GM12801 (cell line): ENCODE data around the gene CAPS.

ENCODE experiments used
- CTCF ChIP-seq: IDR thresholded peaks from one replicate; pipeline ENCODE4 v1.5.1; 2011; ENCODE audit warnings: control low read depth; ENCODE audit not compliant: insufficient read length; ENCODE audit errors: extremely low read depth

The CAPS gene

GRCh38 chr19:5931251-5931650 lies 17.2 kb downstream of the CAPS start:
- no peak for TF ChIP-seq CTCF

DNA sequence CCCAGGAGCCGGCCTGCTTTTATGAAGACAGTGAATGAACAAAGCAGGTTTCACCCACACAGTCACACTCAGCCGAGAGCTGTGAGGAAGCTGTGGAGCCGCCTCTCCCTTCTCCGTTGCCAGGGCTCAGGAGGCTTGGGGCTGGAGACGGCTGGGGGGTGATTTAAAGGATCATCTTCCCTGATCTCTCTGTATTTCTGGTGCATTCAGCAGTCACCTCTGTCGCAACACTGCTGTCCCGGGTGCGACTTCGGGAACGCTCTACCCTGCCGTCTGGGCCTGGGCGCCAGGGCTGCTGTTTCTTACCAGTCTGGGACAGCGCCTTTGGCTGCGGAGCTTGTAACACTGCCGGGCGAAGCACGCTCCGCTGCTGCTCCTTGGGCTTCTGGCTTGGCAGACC lies 18.1 kb downstream of the CAPS start:
- TF ChIP-seq CTCF: no peak

- TF ChIP-seq CTCF: no peak
Measured at GRCh38 chr19:5932609-5933262, 18.7 kb downstream of the CAPS start.

- TF ChIP-seq CTCF: no peak
Measured at GRCh38 chr19:5933391-5934068, 19.5 kb downstream of the CAPS start.

- TF ChIP-seq CTCF: no peak
Measured at GRCh38 chr19:5934069-5934401, 20.0 kb downstream of the CAPS start.

- no peak for TF ChIP-seq CTCF
Measured at GRCh38 chr19:5934774-5935472, 20.9 kb downstream of the CAPS start.

DNA sequence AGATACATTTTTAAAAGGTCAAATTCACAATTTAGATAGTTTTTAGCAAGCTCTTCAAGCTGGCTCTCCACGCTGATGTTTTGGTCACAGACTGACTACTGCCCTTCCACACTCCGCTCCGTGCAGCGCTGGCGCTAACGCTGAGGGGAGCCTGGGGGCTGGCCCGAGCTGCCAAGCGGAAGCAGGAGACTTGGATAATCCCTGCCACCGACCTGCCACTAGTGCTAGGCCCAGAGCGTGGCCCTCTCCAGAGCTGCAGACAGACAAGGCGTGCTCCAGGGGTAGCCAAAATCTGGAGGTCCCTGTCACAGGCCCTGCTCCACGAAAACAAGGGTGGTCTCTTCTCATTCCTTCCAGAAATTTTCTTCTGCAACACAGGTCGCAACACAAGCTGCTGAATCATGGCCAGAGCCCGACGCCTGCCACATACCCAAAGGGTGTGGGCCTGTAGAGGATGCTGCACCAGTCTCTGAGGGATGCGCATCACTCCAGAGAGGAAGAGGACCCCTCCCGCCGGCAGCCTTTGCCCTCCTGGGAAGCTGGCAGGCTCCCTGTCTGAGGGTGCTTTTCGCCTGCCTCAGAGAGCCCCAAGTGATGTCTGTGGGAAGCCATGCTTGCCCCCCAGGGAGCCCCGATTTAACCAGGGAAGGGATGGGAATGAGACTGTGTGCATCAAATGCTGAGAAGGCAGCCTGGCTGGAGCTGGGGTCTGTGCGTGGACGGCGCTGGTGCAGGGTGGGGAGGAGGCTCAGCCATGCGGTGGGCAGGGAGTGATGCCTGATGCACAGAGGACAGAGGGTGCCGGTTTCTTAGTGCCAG lies 21.6 kb downstream of the CAPS start:
- no peak for TF ChIP-seq CTCF
